Tibial artery (tissue), 4 donors: ENCODE data around the gene SMYD3.
"Not testable (repeated sequence)": the region's sequence is repeated elsewhere in the genome, so short reads cannot be mapped to it uniquely, and the experiment has no call there.

Experiments
- DNase-seq, 2 donors: peaks; one replicate each; pipeline ENCODE4 v3.0.0-alpha.2; 2019
- H3K27ac ChIP-seq, 2 donors: fragments of 200-600 bp; sonication (generic) in 1 of 2; 1 replicate in 1 of 2; 2 replicates in 1 of 2; pipeline ENCODE4 v1.5.1; 2018 to 2019; ENCODE audit warnings: mild to moderate bottlenecking in 1 of 2
- H3K27me3 ChIP-seq, 2 donors: fragments of 200-600 bp; sonication (generic) in 1 of 2; one replicate each; pipeline versions ENCODE4 v1.5.1 to v1.6.0; 2016 to 2019
- H3K36me3 ChIP-seq, 3 donors: fragments of 200-600 bp; sonication (generic) in 2 of 3; one replicate each; pipeline ENCODE4 v1.5.1; 2016 to 2019; ENCODE audit warnings: mild to moderate bottlenecking in 2 of 3
- H3K4me1 ChIP-seq, 4 donors: fragments of 200-600 bp; sonication (generic) in 2 of 4; 1 replicate in 3 of 4; 2 replicates in 1 of 4; pipeline ENCODE4 v1.5.1; 2016 to 2019
- H3K4me3 ChIP-seq, 2 donors: fragments of 200-600 bp; sonication (generic) in 1 of 2; 1 replicate in 1 of 2; 2 replicates in 1 of 2; pipeline ENCODE4 v1.5.1; 2018 to 2019; ENCODE audit warnings: mild to moderate bottlenecking in 2 of 2
- H3K9me3 ChIP-seq, 3 donors: fragments of 200-600 bp; sonication (generic) in 1 of 3; one replicate each; pipeline ENCODE4 v1.5.1; 2016 to 2019
- intact Hi-C: fragments of 100-400 bp; cut with DNase I; formaldehyde crosslinking; loops from one replicate; pipeline ENCODE4 v1.15.0; 2023; ENCODE audit warnings: low total_unique reads
- TF ChIP-seq, protein P1 (sequence below), 2 experiments: fragments of 200-600 bp in 1 of 2; fragments of 450-650 bp in 1 of 2; IDR thresholded peaks; one replicate each; pipeline ENCODE4 v1.5.1; 2017 to 2019; ENCODE audit warnings: antibody characterized with exemption in 2 of 2, mild to moderate bottlenecking in 1 of 2, moderate library complexity in 1 of 2

SMYD3 gene

DNA sequence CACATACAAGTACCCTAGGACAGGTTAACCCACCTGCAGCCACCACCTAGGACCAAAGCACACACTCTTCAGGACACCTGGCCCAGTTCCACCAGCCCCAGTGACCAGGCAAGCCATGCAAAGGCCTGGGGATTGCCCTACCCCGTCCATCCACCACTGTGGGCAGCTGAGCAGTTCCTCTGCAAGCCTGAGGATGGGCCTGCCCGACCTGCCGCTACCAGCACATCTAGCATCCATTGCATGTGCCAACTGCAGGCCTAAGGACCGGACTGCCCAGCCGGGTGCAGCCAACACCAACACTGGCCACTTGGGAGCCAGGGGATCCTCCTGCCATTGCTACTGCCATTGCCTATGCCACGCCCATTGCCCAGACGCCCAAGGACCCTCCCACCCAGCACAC lies 558.3 kb downstream of the SMYD3 start:
- H3K36me3 ChIP-seq: no peaks in the 10 kb centered on the region
- no peak for DNase-seq
- no peaks in the 10 kb centered on the region for H3K27me3 ChIP-seq

DNA sequence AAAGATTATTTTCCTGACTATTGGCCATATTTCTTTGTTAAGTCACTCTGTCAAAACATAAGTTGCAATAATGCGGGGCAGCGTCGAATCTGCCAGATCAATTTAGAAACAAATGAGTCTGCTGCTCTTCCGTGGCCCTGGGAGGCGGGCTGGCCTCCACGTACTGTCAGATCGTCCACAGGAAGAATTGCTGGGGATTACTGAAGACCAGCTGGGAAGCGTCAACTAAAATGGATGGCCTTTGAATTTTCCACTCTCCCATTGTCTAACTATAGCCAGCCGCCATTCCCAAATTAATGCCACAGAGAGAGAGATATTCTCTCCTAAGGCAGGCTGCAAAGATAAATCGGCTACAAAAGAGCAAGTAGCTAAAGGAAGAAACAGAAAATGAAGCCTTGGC lies 560.2 kb downstream of the SMYD3 start:
- Histone ChIP-seq H3K27ac (no peak overlapping the region), H3K4me1 (no peaks in the 10 kb centered on the region), H3K9me3 (peaks cover 0 to 6% (median 3%) of the 10 kb centered on the region in 3 donors), H3K36me3 (no peaks in the 10 kb centered on the region), H3K27me3 (no peaks in the 10 kb centered on the region), H3K4me3 (no peak overlapping the region)
- TF ChIP-seq, protein P1, sequence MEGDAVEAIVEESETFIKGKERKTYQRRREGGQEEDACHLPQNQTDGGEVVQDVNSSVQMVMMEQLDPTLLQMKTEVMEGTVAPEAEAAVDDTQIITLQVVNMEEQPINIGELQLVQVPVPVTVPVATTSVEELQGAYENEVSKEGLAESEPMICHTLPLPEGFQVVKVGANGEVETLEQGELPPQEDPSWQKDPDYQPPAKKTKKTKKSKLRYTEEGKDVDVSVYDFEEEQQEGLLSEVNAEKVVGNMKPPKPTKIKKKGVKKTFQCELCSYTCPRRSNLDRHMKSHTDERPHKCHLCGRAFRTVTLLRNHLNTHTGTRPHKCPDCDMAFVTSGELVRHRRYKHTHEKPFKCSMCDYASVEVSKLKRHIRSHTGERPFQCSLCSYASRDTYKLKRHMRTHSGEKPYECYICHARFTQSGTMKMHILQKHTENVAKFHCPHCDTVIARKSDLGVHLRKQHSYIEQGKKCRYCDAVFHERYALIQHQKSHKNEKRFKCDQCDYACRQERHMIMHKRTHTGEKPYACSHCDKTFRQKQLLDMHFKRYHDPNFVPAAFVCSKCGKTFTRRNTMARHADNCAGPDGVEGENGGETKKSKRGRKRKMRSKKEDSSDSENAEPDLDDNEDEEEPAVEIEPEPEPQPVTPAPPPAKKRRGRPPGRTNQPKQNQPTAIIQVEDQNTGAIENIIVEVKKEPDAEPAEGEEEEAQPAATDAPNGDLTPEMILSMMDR (IDR thresholded peaks at IDR 0.05): no peak
- intact Hi-C loops: no loop called here
- no peak for DNase-seq

More for the DNA sequence above, 558.3 kb downstream of the SMYD3 start:
- TF ChIP-seq, protein P1 (IDR thresholded peaks at IDR 0.05): no peak
- H3K9me3 ChIP-seq: peaks cover 0 to 6% (median 3%) of the 10 kb centered on the region in 3 donors
- H3K4me1 ChIP-seq: peaks cover 0 to 5% (median 0%) of the 10 kb centered on the region in 4 donors
- H3K27ac ChIP-seq: no peak overlapping the region
- intact Hi-C loops: no loop called here
- no peak overlapping the region for H3K4me3 ChIP-seq

DNA sequence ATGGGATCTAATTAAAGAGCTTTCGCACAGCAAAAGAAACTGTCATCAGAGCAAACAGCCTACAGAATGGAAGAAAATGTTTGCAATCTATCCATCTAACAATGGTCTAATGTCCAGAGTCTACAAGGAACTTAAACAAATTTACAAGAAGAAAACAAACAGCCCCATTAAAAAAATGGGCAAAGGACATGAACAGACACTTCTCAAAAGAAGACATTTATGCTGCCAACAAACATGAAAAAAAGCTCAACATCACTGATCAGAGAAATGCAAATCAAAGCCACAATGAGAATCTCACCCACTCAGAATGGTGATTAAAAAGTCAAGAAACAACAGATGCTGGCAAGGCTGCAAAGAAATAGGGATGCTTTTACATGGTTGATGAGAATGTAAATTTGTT lies 561.9 kb downstream of the SMYD3 start:
- DNase-seq, H3K4me3 ChIP-seq: not testable (repeated sequence)

DNA sequence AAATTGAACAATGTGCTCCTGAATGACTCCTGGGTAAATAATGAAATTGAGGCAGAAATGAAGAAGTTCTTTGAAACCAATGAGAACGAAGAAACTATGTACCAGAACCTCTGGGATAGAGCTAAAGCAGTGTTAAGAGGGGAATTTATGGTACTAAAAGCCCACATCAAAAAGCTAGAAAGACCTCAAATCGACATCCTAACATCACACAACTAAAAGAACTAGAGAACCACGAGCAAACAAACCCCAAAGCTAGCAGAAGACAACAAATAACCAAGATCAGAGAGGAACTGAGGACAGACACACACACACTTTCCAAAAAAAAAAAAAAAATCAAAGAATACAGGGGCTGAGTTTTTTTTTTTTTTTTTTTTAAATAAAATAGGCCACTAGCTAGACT lies 564.2 kb downstream of the SMYD3 start:
- H3K4me1 ChIP-seq: no peaks in the 10 kb centered on the region
- no peaks in the 10 kb centered on the region for H3K36me3 ChIP-seq
- H3K27ac ChIP-seq: no peak overlapping the region
- no peaks in the 10 kb centered on the region for H3K27me3 ChIP-seq
- no peak for DNase-seq
- no peak overlapping the region for H3K4me3 ChIP-seq
- intact Hi-C loops: no loop called here
- TF ChIP-seq, protein P1 (IDR thresholded peaks at IDR 0.05): no peak
- H3K9me3 ChIP-seq: peaks cover 0 to 6% (median 3%) of the 10 kb centered on the region in 3 donors

More for the DNA sequence above, 561.9 kb downstream of the SMYD3 start:
- H3K4me1 ChIP-seq, H3K36me3 ChIP-seq, H3K27me3 ChIP-seq, H3K27ac ChIP-seq, intact Hi-C loops, H3K9me3 ChIP-seq: not testable (repeated sequence)

DNA sequence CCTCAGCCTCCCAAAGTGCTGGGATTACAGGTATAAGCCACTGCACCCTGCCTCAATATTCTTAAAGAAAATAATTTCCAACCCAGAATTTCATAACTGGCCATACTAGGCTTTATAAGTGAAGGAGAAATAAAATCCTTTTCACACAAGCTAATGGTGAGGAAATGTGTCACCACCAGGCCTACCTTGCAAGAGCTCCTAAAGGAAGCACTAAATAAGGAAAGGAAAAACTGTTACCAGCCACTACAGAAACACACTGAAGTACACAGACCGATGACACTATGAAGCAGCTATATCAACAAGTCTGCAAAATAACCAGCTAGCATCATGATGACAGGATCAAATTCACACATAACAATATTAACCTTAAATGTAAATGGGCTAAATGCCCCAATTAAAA lies 565.3 kb downstream of the SMYD3 start:
- DNase-seq, H3K36me3 ChIP-seq, H3K27me3 ChIP-seq, H3K4me3 ChIP-seq, H3K27ac ChIP-seq, H3K4me1 ChIP-seq, H3K9me3 ChIP-seq, intact Hi-C loops: not testable (repeated sequence)

DNA sequence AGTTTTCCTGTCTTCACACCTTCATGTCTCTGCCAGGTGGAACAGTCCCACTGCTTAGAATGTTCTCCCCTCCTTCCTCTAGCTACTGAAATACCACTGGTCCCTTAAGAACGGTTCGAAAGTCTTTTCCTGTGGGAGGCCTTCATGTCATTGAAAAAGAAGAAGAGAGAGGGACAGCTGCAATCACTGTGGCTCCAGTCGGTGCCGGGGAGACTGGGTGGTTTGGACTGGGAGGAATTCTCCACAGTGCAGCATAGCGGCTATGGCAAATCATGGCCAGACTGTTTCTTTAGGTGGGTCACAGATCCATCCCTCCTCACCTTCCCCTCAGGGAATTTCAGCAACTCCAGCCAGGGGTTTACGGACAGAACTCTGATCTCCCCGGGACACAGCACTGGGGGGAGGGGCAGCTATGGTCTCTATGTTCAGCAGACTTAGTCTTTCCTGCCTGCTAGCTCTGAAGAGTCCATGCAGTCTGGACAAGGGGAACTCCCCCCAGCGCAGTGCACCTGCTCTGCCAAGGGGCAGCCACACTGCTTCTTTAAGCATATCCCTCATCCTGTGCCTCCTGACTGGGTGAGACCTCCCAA lies 567.2 kb downstream of the SMYD3 start:
- H3K27me3 ChIP-seq: no peaks in the 10 kb centered on the region
- H3K4me3 ChIP-seq: no peak overlapping the region
- H3K4me1 ChIP-seq: no peaks in the 10 kb centered on the region
- intact Hi-C loops: no loop called here
- no peak for DNase-seq
- no peaks in the 10 kb centered on the region for H3K36me3 ChIP-seq
- H3K9me3 ChIP-seq: no peaks in the 10 kb centered on the region
- no peak overlapping the region for H3K27ac ChIP-seq
- TF ChIP-seq, protein P1 (IDR thresholded peaks at IDR 0.05): no peak

DNA sequence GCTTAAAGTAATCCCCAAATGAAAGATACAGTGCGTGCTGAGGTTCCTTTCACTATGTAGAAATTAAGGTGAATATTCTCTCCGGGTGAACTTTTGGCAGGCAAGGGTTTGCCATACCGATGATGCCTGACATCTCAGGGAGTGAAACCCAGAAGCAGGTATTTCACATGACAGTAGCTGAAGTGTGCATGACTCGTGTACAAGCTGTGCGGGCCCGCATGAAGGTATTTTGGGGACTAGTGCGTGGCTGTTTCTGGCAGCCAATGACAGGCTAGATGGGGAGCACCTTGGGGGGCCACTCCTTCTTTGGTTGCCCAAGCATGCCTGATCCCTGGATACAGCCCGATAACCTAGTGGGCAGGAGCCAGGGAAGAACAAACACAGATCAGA lies 569.0 kb downstream of the SMYD3 start:
- H3K27ac ChIP-seq: no peak overlapping the region
- TF ChIP-seq, protein P1 (IDR thresholded peaks at IDR 0.05): no peak
- intact Hi-C loops: no loop called here
- H3K4me3 ChIP-seq: no peak overlapping the region
- no peaks in the 10 kb centered on the region for H3K27me3 ChIP-seq
- no peaks in the 10 kb centered on the region for H3K4me1 ChIP-seq
- DNase-seq: no peak
- no peaks in the 10 kb centered on the region for H3K36me3 ChIP-seq
- no peaks in the 10 kb centered on the region for H3K9me3 ChIP-seq
